KBM-7 (cell line): ENCODE data around the gene DNAJC19.
A peak's percentile ranks its signal among the peaks of the same experiment; 100 is the strongest.
"Not testable (repeated sequence)": the region's sequence is repeated elsewhere in the genome, so short reads cannot be mapped to it uniquely, and the experiment has no call there.

ENCODE experiments used
- DNase-seq: peaks from one replicate; pipeline ENCODE4 v3.0.0-alpha.2; 2015
- in situ Hi-C: fragments of 300-500 bp; cut with MboI; formaldehyde crosslinking; loops from 2 replicates; pipeline ENCODE4 v1.14.3; 2020; ENCODE audit warnings: low sequenced_read_pairs, low pct_unique_long_range_greater_than_20kb, mixed read lengths

Gene DNAJC19

GRCh38 chr3:180989291-180990163 is at the start of gene DNAJC19:
TSS of gene DNAJC19 (minus strand) at chr3:180989736. CDS start at chr3:180989602, 134 bp downstream.
- in situ Hi-C loops = no loop called here
- DNase-seq = peak; percentile 97

DNA sequence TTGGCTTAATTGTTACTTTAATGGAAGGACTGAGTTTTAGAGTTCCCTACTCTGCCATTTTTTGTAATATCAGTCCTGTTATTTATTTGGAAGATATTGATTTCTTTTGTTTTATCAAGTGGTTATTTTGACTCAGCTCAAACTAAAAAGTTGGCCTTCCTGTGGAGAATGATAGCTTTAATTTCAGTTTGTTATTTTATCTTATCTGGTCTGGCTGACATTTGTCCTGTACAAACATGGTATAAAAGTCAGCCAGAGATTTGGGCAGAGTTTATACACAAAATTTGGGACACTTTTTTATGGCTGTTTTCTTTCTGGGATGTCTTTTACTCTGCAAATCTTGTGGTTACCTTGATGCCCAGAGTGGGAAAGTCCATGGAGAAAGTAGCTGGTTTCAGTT is 41.4 kb upstream of the DNAJC19 start:
- in situ Hi-C loops = no loop called here
- DNase-seq = no peak

- in situ Hi-C loops = no loop called here
- no peak for DNase-seq
Observed at GRCh38 chr3:181025204-181025603, 35.7 kb upstream of the DNAJC19 start.

- DNase-seq = no peak
- in situ Hi-C loops = no loop called here
Observed at GRCh38 chr3:181017690-181018089, 28.2 kb upstream of the DNAJC19 start.

DNA sequence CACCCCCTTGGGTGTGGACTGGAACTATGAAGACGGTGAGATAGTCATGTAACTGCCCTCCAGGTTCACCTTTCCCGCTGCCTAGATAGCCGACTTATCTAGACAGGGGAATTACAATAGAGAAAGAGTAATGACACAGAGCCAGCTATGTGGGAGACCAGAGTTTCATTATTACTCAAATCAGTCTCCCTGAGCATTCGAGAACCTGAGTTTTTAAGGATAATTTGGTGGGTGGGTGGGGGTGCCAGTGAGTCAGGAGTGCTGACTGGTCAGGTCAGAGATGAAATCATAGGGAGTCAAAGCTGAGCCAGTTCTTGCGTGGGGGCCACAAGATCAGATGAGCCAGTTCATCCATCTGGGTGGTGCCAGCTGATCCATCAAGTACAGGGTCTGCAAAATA is 19.7 kb upstream of the DNAJC19 start:
- no peak for DNase-seq
- in situ Hi-C loops = no loop called here

- in situ Hi-C loops = no loop called here
Observed at GRCh38 chr3:181008796-181009195, 19.3 kb upstream of the DNAJC19 start.

DNA sequence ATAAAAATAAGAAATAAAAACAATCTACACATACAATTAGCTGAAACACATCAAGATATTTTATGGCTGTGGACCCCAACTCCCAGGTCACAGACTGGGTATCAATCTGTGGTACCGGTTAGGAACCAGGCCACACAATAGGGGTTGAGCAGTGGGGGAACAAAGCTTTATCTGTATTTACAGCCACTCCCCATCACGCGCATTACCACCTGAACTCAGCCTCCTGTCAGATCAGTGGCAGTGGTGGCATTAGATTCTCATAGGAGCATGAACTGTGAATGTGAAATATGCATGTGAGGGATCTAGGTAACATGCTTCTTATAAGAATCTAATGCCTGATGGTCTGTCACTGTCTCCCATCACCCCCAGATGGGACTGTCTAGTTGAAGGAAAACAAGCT is 17.7 kb upstream of the DNAJC19 start:
- no peak for DNase-seq
- in situ Hi-C loops = no loop called here

More at GRCh38 chr3:181008796-181009195, 19.3 kb upstream of the DNAJC19 start:
- no peak for DNase-seq

DNA sequence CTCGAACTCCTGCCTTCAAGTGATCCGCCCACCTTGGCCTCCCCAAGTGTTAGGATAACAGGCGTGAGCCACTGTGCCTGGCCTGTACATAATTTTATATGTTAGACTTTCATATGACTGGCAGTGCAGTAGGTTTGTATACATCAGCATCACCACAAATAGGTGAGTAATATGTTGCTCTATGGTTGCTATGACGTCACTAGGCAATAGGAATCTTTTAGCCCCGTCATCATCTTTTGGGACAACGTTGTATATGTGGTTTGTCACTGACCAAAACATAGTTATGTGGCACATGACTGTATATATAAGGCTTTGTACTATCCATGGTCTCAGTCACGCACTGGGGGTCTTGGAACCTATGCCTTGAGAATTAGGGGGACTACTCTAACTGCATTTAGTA is 17.0 kb upstream of the DNAJC19 start:
- in situ Hi-C loops = no loop called here

GRCh38 chr3:181003469-181003868 is 13.9 kb upstream of the DNAJC19 start:
- in situ Hi-C loops = not testable (repeated sequence)

More for the DNA sequence above, 17.0 kb upstream of the DNAJC19 start:
- no peak for DNase-seq

DNA sequence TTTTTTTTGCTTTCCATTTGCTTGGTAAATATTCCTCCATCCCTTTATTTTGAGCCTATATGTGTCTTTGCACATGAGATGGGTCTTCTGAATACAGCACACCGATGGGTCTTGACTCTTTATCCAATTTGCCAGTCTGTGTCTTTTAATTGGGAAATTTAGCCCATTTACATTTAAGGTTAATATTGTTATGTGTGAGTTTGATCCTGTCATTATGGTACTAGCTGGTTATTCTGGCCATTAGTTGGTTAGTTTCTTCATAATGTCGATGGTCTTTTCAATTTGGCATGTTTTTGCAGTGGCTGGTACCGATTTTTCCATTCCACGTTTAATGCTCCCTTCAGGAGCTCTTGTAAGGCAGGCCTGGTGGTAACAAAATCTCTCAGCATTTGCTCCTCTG is 12.8 kb upstream of the DNAJC19 start:
- in situ Hi-C loops, DNase-seq: not testable (repeated sequence)

More at GRCh38 chr3:181003469-181003868, 13.9 kb upstream of the DNAJC19 start:
- DNase-seq = not testable (repeated sequence)

- in situ Hi-C loops = no loop called here
- no peak for DNase-seq
Observed at GRCh38 chr3:180996415-180996932, 6.9 kb upstream of the DNAJC19 start.

DNA sequence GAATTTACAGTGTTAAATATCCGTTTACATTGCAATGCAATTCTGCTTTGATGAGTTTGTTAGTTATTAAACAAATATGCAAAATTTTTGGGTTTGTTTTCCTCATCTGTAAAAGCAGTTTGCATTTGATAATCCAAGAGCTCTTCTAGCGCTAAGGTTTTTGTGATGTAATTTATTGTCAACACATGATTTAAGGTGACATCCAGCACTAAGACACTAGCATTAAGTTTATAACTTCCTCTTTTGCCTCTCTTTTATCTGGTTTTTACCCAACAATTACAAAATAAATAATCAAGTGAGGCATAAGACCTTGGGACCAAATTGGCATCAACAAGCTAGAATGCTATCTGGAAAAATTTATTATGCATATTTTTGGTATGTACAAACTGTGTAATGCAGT is 969 bp upstream of the DNAJC19 start:
- peak; percentile 42 for DNase-seq
- in situ Hi-C loops = no loop called here

DNA sequence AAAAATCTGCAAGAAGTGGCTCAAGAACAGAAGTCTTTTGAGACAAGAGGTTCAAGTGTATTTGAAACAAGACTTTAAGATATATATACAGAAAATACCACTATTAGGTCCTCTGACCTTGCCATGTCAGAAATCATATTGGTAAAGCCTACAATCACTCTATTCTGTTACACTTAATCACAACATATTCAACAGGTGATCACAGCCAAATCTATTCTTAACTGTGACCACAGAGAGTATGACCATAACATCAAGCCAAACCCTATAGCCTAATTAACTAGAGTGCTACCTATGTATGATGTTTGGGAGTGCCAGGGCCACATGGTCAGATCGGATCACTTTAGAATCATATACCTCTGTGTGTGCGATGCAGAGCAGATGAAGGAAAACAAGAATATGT is 2.2 kb downstream of the DNAJC19 start:
- no peak for DNase-seq
- in situ Hi-C loops = no loop called here

GRCh38 chr3:180986366-180986765 is 3.2 kb downstream of the DNAJC19 start:
- DNase-seq, in situ Hi-C loops: not testable (repeated sequence)

- DNase-seq = no peak
- in situ Hi-C loops = no loop called here
Observed at GRCh38 chr3:180983136-180983535, 6.4 kb downstream of the DNAJC19 start.

DNA sequence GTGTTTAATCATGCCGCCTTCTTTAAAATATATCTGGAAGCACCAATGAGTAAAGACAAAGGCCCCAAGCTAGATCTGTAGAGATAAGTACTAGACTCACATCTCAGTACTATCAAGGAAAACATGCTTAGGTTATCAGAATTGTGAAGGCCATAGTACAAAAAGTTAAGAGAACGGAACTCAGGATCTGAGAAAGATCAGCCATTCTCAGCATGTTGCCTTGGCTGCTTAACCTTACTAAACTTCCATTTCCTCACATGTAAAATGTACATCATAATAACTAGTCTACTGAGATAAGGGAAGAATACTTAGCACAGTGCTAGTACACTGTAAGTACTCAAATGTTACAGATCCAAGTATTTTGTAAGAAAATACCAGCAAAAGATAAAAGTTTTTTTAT is 7.6 kb downstream of the DNAJC19 start:
- in situ Hi-C loops = no loop called here
- DNase-seq = no peak

GRCh38 chr3:180980611-180981010 is 8.9 kb downstream of the DNAJC19 start:
- DNase-seq = no peak
- in situ Hi-C loops = no loop called here

DNA sequence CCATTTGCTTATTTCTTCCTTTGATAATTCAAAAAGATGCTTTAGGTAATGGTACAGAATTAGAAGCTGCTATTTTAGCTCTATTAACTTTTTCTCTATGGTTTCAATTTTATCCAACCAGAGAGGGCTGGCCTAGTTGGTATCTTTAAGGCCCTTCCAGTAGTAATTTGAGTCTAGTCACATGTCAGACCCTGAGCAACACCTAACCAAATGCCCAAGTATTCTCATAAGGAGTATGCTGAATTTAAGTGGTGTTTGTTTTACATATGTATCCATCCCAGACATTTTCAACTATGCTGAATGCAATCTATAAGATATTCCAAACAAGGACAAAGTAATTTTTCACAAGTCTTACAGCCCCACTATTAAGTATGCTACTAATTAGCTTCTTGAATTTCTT is 9.6 kb downstream of the DNAJC19 start:
- in situ Hi-C loops = no loop called here
- DNase-seq = no peak

DNA sequence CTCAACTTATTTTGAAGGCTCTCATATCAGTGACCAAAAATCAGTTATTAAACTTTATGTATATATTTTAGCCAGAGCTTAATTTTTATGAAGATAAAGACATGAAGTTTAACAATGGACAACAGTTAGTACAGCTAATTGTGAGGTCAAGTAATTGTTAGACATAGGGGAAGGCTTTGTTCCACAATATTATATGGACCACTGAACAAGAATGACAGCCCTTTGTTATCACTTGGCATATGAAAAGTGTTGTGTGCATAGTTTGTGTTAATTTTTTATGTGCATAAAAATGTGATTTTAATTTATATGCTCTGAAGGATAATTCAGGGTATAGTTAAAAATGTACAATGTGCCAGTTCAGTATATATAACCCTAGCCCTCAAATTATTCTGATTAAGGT is 12.0 kb downstream of the DNAJC19 start:
- in situ Hi-C loops = no loop called here
- no peak for DNase-seq

GRCh38 chr3:180974286-180974685 is 15.2 kb downstream of the DNAJC19 start:
- in situ Hi-C loops = no loop called here
- no peak for DNase-seq

DNA sequence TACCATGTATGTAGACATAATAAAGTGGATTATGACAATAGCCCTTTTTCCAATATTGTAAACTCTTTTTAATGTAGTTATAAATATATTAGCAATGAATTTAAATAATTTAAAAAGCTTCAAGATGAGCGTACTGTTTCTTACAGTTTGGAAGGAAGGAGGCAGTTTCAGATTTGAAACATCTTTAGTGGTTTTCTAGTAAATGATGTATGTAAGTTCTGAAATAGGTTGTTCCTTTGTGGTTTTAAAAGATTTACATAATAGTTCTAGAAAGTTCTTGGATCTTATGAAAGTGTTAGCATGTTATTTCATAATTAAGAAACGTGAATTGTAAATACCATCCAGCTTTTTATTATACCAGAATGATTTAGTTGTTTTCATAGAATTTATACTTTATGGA is 16.0 kb downstream of the DNAJC19 start:
- in situ Hi-C loops = no loop called here
- no peak for DNase-seq
